ENCODE results near the gene ARID5B. TPM values are rescaled to one million over a fixed set of nuclear protein-coding genes. Genes with fewer than 3 reads are reported as not detected.
A peak's percentile ranks its signal among the peaks of the same experiment; 100 is the strongest.

Gene ARID5B
- polyA plus RNA-seq, 1 of the 3 experiments (the other 2 are of a cell fraction) = 10.9 TPM

DNA sequence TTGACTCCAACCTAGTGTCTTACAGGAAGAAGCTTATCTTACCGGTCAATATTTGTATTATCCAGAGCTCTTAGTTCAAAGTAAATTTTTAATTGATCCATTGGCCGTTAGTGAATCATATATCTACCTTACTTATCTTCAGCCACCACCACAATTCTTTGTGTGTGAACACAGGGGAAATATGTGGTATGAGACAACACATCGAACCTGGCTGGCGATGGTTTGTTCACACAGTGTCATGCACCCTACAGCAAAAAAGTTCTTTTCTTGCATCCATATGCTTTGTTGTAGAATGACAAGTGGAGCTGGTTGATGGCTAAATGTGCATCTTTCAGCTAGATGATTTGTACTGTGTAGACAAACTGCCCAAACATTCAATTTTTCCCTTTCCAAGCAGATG lies 65.8 kb downstream of the ARID5B start:
- peaks cover 20 to 30% of the 10 kb centered on the region in 2 experiments; a peak in 3 of 4 replicates for H3K4me1 ChIP-seq (ENCODE audit: control insufficient read depth in 1 of 2, insufficient read depth in 2 of 2, low read depth in 1 of 2, low read length in 1 of 2)
- WGBS (ENCODE audit: low lambda C conversion rate) = 95% methylated on average over 4 of the region's 4 CpGs

DNA sequence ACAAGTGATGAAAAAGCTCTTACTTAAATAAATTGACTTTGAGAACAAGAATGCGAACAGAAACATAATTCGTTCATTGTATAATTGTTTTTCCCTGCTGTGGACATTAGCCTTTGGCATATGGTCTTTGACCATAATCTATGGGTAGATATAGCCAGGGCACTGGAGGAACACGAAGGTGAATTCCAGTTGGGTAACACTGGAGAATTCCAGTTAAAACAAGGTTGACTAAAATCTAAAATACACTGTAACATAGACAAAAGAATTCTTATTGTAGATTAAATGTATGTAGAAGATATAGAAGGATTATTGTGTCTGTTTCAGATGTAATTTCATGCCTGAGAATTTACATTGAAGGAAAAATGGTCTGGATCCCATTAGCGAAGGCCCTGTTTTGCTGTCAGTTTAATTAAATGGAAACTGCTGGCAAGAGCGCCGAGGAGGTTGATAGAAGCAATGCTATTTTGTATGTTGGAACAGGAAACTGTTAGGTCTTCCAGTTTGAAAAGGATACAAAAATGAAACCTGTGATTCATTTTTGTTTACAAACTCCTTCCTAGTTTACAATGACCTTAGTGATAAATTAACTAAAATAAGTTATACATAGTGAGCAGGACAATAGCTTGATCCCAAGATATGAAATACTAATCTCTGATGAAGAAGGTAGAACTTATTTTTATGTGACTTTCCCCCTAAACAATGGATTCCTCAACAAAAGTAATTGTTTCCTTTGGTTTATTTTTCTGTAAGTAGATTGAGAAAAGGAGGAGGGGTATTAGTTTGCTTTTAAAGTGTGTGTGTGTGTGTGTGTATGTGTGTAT lies 68.9 kb downstream of the ARID5B start:
- Histone ChIP-seq H4K20me1 (ENCODE audit: insufficient read depth) (no peaks in the 10 kb centered on the region), H3K9me3 (peaks cover 5% of the 10 kb centered on the region; the same call in 1 of the 2 replicates), H3K4me2 (peak overlapping the region; percentile 43), H3K4me1 (ENCODE audit: control insufficient read depth in 1 of 2, insufficient read depth in 2 of 2, low read depth in 1 of 2, low read length in 1 of 2) (peaks cover 36 to 45% of the 10 kb centered on the region in 2 experiments; a peak in 3 of 4 replicates), H2AFZ (ENCODE audit: low read depth) (peak overlapping the region; percentile 40; the same call in 1 of the 2 replicates), H3K4me3 (ENCODE audit: low read depth in 2 of 2, low read length in 1 of 2) (peak overlapping the region; percentile 6 to 15; a peak in 3 of 4 replicates), H3K79me2 (ENCODE audit: insufficient read depth) (peaks cover 45% of the 10 kb centered on the region), H3K9ac (peak overlapping the region; percentile 40; the same call in 1 of the 2 replicates), H3K27ac (ENCODE audit: low read depth in 2 of 2, low read length in 1 of 2) (peak overlapping the region; percentile 84 to 98), H3F3A (replicated peaks; ENCODE audit: insufficient read depth) (peaks cover 30% of the 10 kb centered on the region), H3K27me3 (ENCODE audit: insufficient read depth) (no peaks in the 10 kb centered on the region), H3K36me3 (replicated peaks in 1 of 2; ENCODE audit: control insufficient read depth in 1 of 2, insufficient read depth in 2 of 2, low read length in 1 of 2) (peaks cover 10 to 17% of the 10 kb centered on the region in 2 experiments), H3K9me2 (no peaks in the 10 kb centered on the region)
- DNase-seq = peak; percentile 42
- TF ChIP-seq MEF2A (IDR thresholded peaks at IDR 0.05; ENCODE audit: borderline replicate concordance, low read depth) (no peak), POLR2AphosphoS5 (IDR thresholded peaks at IDR 0.05; ENCODE audit: low read depth, low read length) (peak; percentile 58; the same call in 1 of the 2 replicates), FOXJ3 (CRISPR knock-in tag; IDR thresholded peaks at IDR 0.05) (peak; percentile 24; the same call in 1 of the 2 replicates), EP300 (IDR thresholded peaks at IDR 0.05; ENCODE audit: borderline replicate concordance in 1 of 2, low read depth in 1 of 2, low read length in 1 of 2) (peak; percentile 57 to 85; a peak in 3 of 4 replicates), CHD2 (IDR thresholded peaks at IDR 0.05; ENCODE audit: low read length, partially characterized antibody) (peak; percentile 77), RAD21 (IDR thresholded peaks at IDR 0.05; ENCODE audit: low read length) (peak; percentile 22; the same call in 1 of the 2 replicates), FOSL2 (IDR thresholded peaks at IDR 0.05; ENCODE audit: borderline replicate concordance, low read depth) (no peak), NFIC (IDR thresholded peaks at IDR 0.05; ENCODE audit: borderline replicate concordance) (peak; percentile 59; the same call in 1 of the 2 replicates), GATA2 (CRISPR knock-in tag; IDR thresholded peaks at IDR 0.05) (0 out of 2 replicates have a peak, but pooled peaks have one; percentile 38), TCF12 (IDR thresholded peaks at IDR 0.05) (peak; percentile 90), RCOR1 (IDR thresholded peaks at IDR 0.05; ENCODE audit: low read length) (peak; percentile 92)
- TF ChIP-seq, protein P1, sequence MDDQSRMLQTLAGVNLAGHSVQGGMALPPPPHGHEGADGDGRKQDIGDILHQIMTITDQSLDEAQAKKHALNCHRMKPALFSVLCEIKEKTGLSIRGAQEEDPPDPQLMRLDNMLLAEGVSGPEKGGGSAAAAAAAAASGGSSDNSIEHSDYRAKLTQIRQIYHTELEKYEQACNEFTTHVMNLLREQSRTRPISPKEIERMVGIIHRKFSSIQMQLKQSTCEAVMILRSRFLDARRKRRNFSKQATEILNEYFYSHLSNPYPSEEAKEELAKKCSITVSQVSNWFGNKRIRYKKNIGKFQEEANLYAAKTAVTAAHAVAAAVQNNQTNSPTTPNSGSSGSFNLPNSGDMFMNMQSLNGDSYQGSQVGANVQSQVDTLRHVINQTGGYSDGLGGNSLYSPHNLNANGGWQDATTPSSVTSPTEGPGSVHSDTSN (IDR thresholded peaks at IDR 0.05) = peak; percentile 61
- TF ChIP-seq, protein P2, sequence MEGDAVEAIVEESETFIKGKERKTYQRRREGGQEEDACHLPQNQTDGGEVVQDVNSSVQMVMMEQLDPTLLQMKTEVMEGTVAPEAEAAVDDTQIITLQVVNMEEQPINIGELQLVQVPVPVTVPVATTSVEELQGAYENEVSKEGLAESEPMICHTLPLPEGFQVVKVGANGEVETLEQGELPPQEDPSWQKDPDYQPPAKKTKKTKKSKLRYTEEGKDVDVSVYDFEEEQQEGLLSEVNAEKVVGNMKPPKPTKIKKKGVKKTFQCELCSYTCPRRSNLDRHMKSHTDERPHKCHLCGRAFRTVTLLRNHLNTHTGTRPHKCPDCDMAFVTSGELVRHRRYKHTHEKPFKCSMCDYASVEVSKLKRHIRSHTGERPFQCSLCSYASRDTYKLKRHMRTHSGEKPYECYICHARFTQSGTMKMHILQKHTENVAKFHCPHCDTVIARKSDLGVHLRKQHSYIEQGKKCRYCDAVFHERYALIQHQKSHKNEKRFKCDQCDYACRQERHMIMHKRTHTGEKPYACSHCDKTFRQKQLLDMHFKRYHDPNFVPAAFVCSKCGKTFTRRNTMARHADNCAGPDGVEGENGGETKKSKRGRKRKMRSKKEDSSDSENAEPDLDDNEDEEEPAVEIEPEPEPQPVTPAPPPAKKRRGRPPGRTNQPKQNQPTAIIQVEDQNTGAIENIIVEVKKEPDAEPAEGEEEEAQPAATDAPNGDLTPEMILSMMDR (IDR thresholded peaks at IDR 0.05) = no peak
- 27% methylated on average over 6 of the region's 6 CpGs for WGBS (ENCODE audit: low lambda C conversion rate)
- CTCF ChIA-PET = interaction anchor here (0.8 kb wide), 1 partner anchor 73 kb away, joined by 3 read pairs; no protein-coding TSS in a partner anchor
- POLR2A ChIA-PET = no interaction called here

More for the DNA sequence above, 65.8 kb downstream of the ARID5B start:
- peaks cover 5% of the 10 kb centered on the region; the same call in 1 of the 2 replicates for H3K9me3 ChIP-seq
- H3K4me3 ChIP-seq (ENCODE audit: low read depth in 2 of 2, low read length in 1 of 2) = no peak overlapping the region
- ChIA-PET CTCF (no interaction called here), POLR2A (no interaction called here)
- H3K27me3 ChIP-seq (ENCODE audit: insufficient read depth) = no peaks in the 10 kb centered on the region
- TF ChIP-seq, protein P3, sequence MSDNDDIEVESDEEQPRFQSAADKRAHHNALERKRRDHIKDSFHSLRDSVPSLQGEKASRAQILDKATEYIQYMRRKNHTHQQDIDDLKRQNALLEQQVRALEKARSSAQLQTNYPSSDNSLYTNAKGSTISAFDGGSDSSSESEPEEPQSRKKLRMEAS (IDR thresholded peaks at IDR 0.05; ENCODE audit: low read depth) = no peak
- TF ChIP-seq, protein P2 (IDR thresholded peaks at IDR 0.05) = no peak
- no peak overlapping the region for H3K27ac ChIP-seq (ENCODE audit: low read depth in 2 of 2, low read length in 1 of 2)
- no peak for DNase-seq
- no peaks in the 10 kb centered on the region for H3K9me2 ChIP-seq
- no peak overlapping the region for H2AFZ ChIP-seq (ENCODE audit: low read depth)
- H3K4me2 ChIP-seq = no peak overlapping the region
- no peaks in the 10 kb centered on the region for H4K20me1 ChIP-seq (ENCODE audit: insufficient read depth)
- H3K79me2 ChIP-seq (ENCODE audit: insufficient read depth) = peaks cover 37% of the 10 kb centered on the region
- H3K9ac ChIP-seq = no peak overlapping the region
- H3K36me3 ChIP-seq (replicated peaks in 1 of 2; ENCODE audit: control insufficient read depth in 1 of 2, insufficient read depth in 2 of 2, low read length in 1 of 2) = peaks cover 13 to 18% of the 10 kb centered on the region in 2 experiments
- peaks cover 14% of the 10 kb centered on the region for H3F3A ChIP-seq (replicated peaks; ENCODE audit: insufficient read depth)
